Activated CD4-positive, alpha-beta T cell treated with anti-CD3 and anti-CD28 coated beads for 4 hours (primary cell): ENCODE measurements around the gene ROGDI.
A peak's percentile ranks its signal among the peaks of the same experiment; 100 is the strongest.

Experiments
- DNase-seq, 2 donors: peaks; one replicate each; pipeline ENCODE4 v3.0.0-alpha.2; 2020

The ROGDI gene

GRCh38 chr16:4801962-4802658, at the start of gene ROGDI:
Gene ROGDI, minus strand, starts transcription at chr16:4802633. Its CDS starts 62 bp downstream, at chr16:4802571.
- DNase-seq: peak; percentile 75 to 81

- no peak for DNase-seq
Measured at GRCh38 chr16:4850211-4850610, 47.8 kb upstream of the ROGDI start.

GRCh38 chr16:4847774-4848587, 45.5 kb upstream of the ROGDI start:
- DNase-seq: peak; percentile 22 to 25

- DNase-seq: peak; percentile 100
Measured at GRCh38 chr16:4846901-4847773, 44.7 kb upstream of the ROGDI start, which contains the start of the genes GLYR1 and UBN1. Gene GLYR1, minus strand, starts transcription at chr16:4847288. Its CDS starts 23 bp downstream, at chr16:4847265. Gene UBN1, plus strand, starts transcription at chr16:4847481. Its CDS starts 5,437 bp downstream, at chr16:4852918.

GRCh38 chr16:4846503-4846900, 44.1 kb upstream of the ROGDI start:
- DNase-seq: peak; percentile 3 to 4

- no peak for DNase-seq
Measured at GRCh38 chr16:4840984-4841383, 38.6 kb upstream of the ROGDI start.

GRCh38 chr16:4839942-4840341, 37.5 kb upstream of the ROGDI start:
- no peak for DNase-seq

GRCh38 chr16:4837733-4838501, 35.5 kb upstream of the ROGDI start:
- no peak for DNase-seq

- DNase-seq: no peak
Measured at GRCh38 chr16:4836727-4837126, 34.3 kb upstream of the ROGDI start.

GRCh38 chr16:4833584-4833983, 31.2 kb upstream of the ROGDI start:
- DNase-seq: no peak

GRCh38 chr16:4832698-4833343, 30.4 kb upstream of the ROGDI start:
- DNase-seq: no peak

- DNase-seq: no peak
Measured at GRCh38 chr16:4831616-4832015, 29.2 kb upstream of the ROGDI start.

GRCh38 chr16:4830408-4830807, 28.0 kb upstream of the ROGDI start:
- DNase-seq: no peak

- DNase-seq: no peak
Measured at GRCh38 chr16:4828567-4829321, 26.3 kb upstream of the ROGDI start.

- DNase-seq: no peak
Measured at GRCh38 chr16:4826980-4827379, 24.5 kb upstream of the ROGDI start.

GRCh38 chr16:4826526-4826925, 24.1 kb upstream of the ROGDI start:
- no peak for DNase-seq

GRCh38 chr16:4825196-4825595, 22.8 kb upstream of the ROGDI start:
- DNase-seq: no peak

GRCh38 chr16:4820652-4821051, 18.2 kb upstream of the ROGDI start:
- no peak for DNase-seq

- no peak for DNase-seq
Measured at GRCh38 chr16:4814542-4815173, 12.2 kb upstream of the ROGDI start.

- no peak for DNase-seq
Measured at GRCh38 chr16:4814046-4814445, 11.6 kb upstream of the ROGDI start.
